H1 (cell line): ENCODE data around the gene SHMT2. TPM values are rescaled to one million over a fixed set of nuclear protein-coding genes. Genes with fewer than 3 reads are reported as not detected.

ENCODE experiments used
- CTCF ChIA-PET: fragments of 300-600 bp; sonication (Branson Sonifier 250); formaldehyde crosslinking; loops from one replicate; lab custom pipeline; 2021; ENCODE audit not compliant: partially characterized antibody; lab: Charles Lee
- POLR2A ChIA-PET: fragments of 300-600 bp; sonication (Branson Sonifier 250); formaldehyde crosslinking; loops from one replicate; lab custom pipeline; 2021; ENCODE audit warnings: inconsistent platforms; ENCODE audit not compliant: partially characterized antibody; lab: Charles Lee
- DNase-seq, 2 experiments: peaks; one replicate each; pipeline versions ENCODE4 v3.0.0 to v3.0.0-alpha.2; 2010 to 2022; ENCODE audit warnings: low spot score in 2 of 2, low read depth in 1 of 2, mixed read lengths in 1 of 2
- FAIRE-seq: peaks from 2 replicates; lab custom pipeline; 2011; peaks lifted over from hg19 to GRCh38; lab: Jason Lieb, UNC
- H2AFZ ChIP-seq: 2 replicates; pipeline ENCODE4 v1.8.1; 2012; ENCODE audit warnings: low read length, inconsistent platforms
- H2AK5ac ChIP-seq: 2 replicates; pipeline ENCODE4 v1.6.1; 2013; ENCODE audit warnings: low read depth, low read length
- H2BK120ac ChIP-seq: replicated peaks from 2 replicates; pipeline ENCODE3; 2013; ENCODE audit warnings: low read depth, low read length, inconsistent platforms
- H2BK12ac ChIP-seq: 2 replicates; pipeline ENCODE4 v1.6.1; 2013; ENCODE audit warnings: low read depth, low read length
- H2BK15ac ChIP-seq: 2 replicates; pipeline ENCODE4 v1.6.1; 2013; ENCODE audit warnings: low read length
- H2BK20ac ChIP-seq: 2 replicates; pipeline ENCODE4 v1.6.1; 2013; ENCODE audit warnings: low read length
- H2BK5ac ChIP-seq: 2 replicates; pipeline ENCODE4 v1.6.1; 2013; ENCODE audit warnings: low read depth, low read length
- H3K14ac ChIP-seq: 2 replicates; pipeline ENCODE4 v1.6.1; 2013; ENCODE audit warnings: inconsistent platforms; ENCODE audit not compliant: insufficient read length
- H3K18ac ChIP-seq: 2 replicates; pipeline ENCODE4 v1.6.1; 2013; ENCODE audit warnings: low read length; ENCODE audit errors: extremely low read depth
- H3K23ac ChIP-seq: 2 replicates; pipeline ENCODE4 v1.6.1; 2013; ENCODE audit warnings: inconsistent platforms; ENCODE audit not compliant: insufficient read length
- H3K23me2 ChIP-seq: 2 replicates; pipeline ENCODE4 v1.6.1; 2013; ENCODE audit warnings: low read depth, low read length
- H3K27ac ChIP-seq: 2 replicates; pipeline ENCODE4 v1.6.1; 2011; ENCODE audit warnings: low read depth, low read length, inconsistent platforms
- H3K27me3 ChIP-seq, 4 experiments: replicated peaks in 1 of 4; 1 replicate in 1 of 4; 2 replicates in 3 of 4; pipeline versions ENCODE4 v1.6.1 to v1.8.1; 2011 to 2013; ENCODE audit warnings: low read length in 3 of 4, mild to moderate bottlenecking in 3 of 4, inconsistent platforms in 2 of 4, mixed read lengths in 2 of 4, moderate library complexity in 1 of 4; ENCODE audit not compliant: control insufficient read depth in 3 of 4, insufficient read depth in 3 of 4; ENCODE audit errors: extremely low read depth in 1 of 4
- H3K36me3 ChIP-seq, 4 experiments: 2 replicates each; pipeline versions ENCODE4 v1.6.1 to v1.8.1; 2011 to 2013; ENCODE audit warnings: mild to moderate bottlenecking in 4 of 4, low read length in 3 of 4, moderate library complexity in 2 of 4, control low read depth in 1 of 4, inconsistent platforms in 1 of 4; ENCODE audit not compliant: insufficient read depth in 4 of 4, control insufficient read depth in 2 of 4
- H3K4ac ChIP-seq: replicated peaks from 2 replicates; pipeline ENCODE3; 2013; ENCODE audit warnings: low read length, low read depth, mixed read lengths, inconsistent platforms; ENCODE audit not compliant: insufficient read length
- H3K4me1 ChIP-seq, 4 experiments: replicated peaks in 1 of 4; 1 replicate in 1 of 4; 2 replicates in 3 of 4; pipeline versions ENCODE4 v1.6.1 to v1.8.1; 2011 to 2013; ENCODE audit warnings: low read length in 3 of 4, inconsistent platforms in 2 of 4, mixed read lengths in 1 of 4; ENCODE audit not compliant: insufficient read depth in 4 of 4, control insufficient read depth in 3 of 4
- H3K4me2 ChIP-seq, 2 experiments: 2 replicates each; pipeline versions ENCODE4 v1.6.1 to v1.8.1; 2011 to 2013; ENCODE audit warnings: low read depth in 2 of 2, low read length in 2 of 2, control low read depth in 1 of 2, inconsistent platforms in 1 of 2, mild to moderate bottlenecking in 1 of 2; ENCODE audit not compliant: insufficient read depth in 1 of 2
- H3K4me3 ChIP-seq, 4 experiments: fragments of 200-600, 300-600 bp in 1 of 4; sonication (generic), shearing (Covaris generic), sonication (Bioruptor Twin) in 1 of 4; 2 replicates each; pipeline versions ENCODE4 v1.5.1 to v1.8.1; 2011 to 2016; ENCODE audit warnings: low read length in 4 of 4, low read depth in 3 of 4, control low read depth in 2 of 4, inconsistent platforms in 2 of 4, mild to moderate bottlenecking in 2 of 4, mixed read lengths in 1 of 4, moderate library complexity in 1 of 4; ENCODE audit not compliant: insufficient read depth in 2 of 4; ENCODE audit errors: extremely low read depth in 1 of 4
- H3K56ac ChIP-seq: replicated peaks from 2 replicates; pipeline ENCODE3; 2013; ENCODE audit warnings: low read depth, mild to moderate bottlenecking, mixed read lengths, low read length, inconsistent platforms; ENCODE audit not compliant: insufficient read length
- H3K79me1 ChIP-seq: 2 replicates; pipeline ENCODE4 v1.6.1; 2013; ENCODE audit warnings: low read depth, low read length, control low read depth
- H3K79me2 ChIP-seq, 2 experiments: 2 replicates each; pipeline versions ENCODE4 v1.6.1 to v1.8.1; 2012 to 2013; ENCODE audit warnings: low read length in 2 of 2, mild to moderate bottlenecking in 2 of 2, inconsistent platforms in 1 of 2; ENCODE audit not compliant: insufficient read depth in 2 of 2, control insufficient read depth in 1 of 2
- H3K9ac ChIP-seq, 4 experiments: replicated peaks in 1 of 4; 1 replicate in 1 of 4; 2 replicates in 3 of 4; pipeline versions ENCODE4 v1.6.1 to v1.8.1; 2011 to 2013; ENCODE audit warnings: low read depth in 3 of 4, low read length in 3 of 4, control low read depth in 2 of 4, mild to moderate bottlenecking in 2 of 4, moderate library complexity in 2 of 4, inconsistent platforms in 1 of 4; ENCODE audit errors: extremely low read depth in 1 of 4
- H3K9me3 ChIP-seq, 2 experiments: 2 replicates each; pipeline versions ENCODE4 v1.6.1 to v1.8.1; 2012 to 2013; ENCODE audit warnings: mild to moderate bottlenecking in 2 of 2, moderate library complexity in 2 of 2, control low read depth in 1 of 2, inconsistent platforms in 1 of 2, low read depth in 1 of 2, low read length in 1 of 2, mixed read lengths in 1 of 2; ENCODE audit not compliant: insufficient read depth in 2 of 2
- H4K20me1 ChIP-seq, 2 experiments: replicated peaks in 1 of 2; 2 replicates each; pipeline versions ENCODE3 to v1.8.1; 2011 to 2013; ENCODE audit warnings: inconsistent platforms in 2 of 2, low read length in 2 of 2, mild to moderate bottlenecking in 1 of 2; ENCODE audit not compliant: insufficient read depth in 2 of 2, control insufficient read depth in 1 of 2
- H4K5ac ChIP-seq: 2 replicates; pipeline ENCODE4 v1.6.1; 2013; ENCODE audit warnings: low read length, low read depth, mixed read lengths, inconsistent platforms; ENCODE audit not compliant: insufficient read length
- H4K8ac ChIP-seq: 2 replicates; pipeline ENCODE4 v1.8.0; 2013; ENCODE audit warnings: mild to moderate bottlenecking, moderate library complexity, low read length, inconsistent platforms; ENCODE audit not compliant: insufficient read depth; ENCODE audit errors: extremely low read depth
- H4K91ac ChIP-seq: replicated peaks from 2 replicates; pipeline ENCODE3; 2013; ENCODE audit warnings: low read length, mixed read lengths, inconsistent platforms; ENCODE audit not compliant: insufficient read length
- ASH2L ChIP-seq: fragments of 200-600, 300-600 bp; sonication (generic); IDR thresholded peaks from one replicate; pipeline ENCODE4 v1.7.1; 2017; ENCODE audit warnings: low read length
- CHD1 ChIP-seq: IDR thresholded peaks from 2 replicates; pipeline ENCODE4 v1.6.1; 2012; ENCODE audit warnings: low read depth, low read length, improper control_type of control experiment
- EZH2 ChIP-seq: fragments of 200-600 bp; sonication (generic); IDR thresholded peaks from 2 replicates; pipeline ENCODE4 v1.7.1; 2012; ENCODE audit warnings: low read depth, mild to moderate bottlenecking, moderate library complexity, low read length, inconsistent platforms; ENCODE audit not compliant: severe bottlenecking
- PHF8 ChIP-seq: fragments of 200-600 bp; sonication (generic); conservative IDR thresholded peaks from 2 replicates; pipeline ENCODE4 v1.7.1; 2012; ENCODE audit warnings: low read depth, mild to moderate bottlenecking, inconsistent platforms, low read length, moderate library complexity
- POU5F1 ChIP-seq: IDR thresholded peaks from 2 replicates; pipeline ENCODE4 v1.6.1; 2011; ENCODE audit warnings: low read depth, mild to moderate bottlenecking, low read length, moderate library complexity
- RAD21 ChIP-seq, 2 experiments: IDR thresholded peaks in 1 of 2; conservative IDR thresholded peaks in 1 of 2; 2 replicates each; pipeline ENCODE4 v1.6.1; 2011; ENCODE audit warnings: low read depth in 2 of 2, low read length in 2 of 2, improper control_type of control experiment in 1 of 2, inconsistent platforms in 1 of 2, mild to moderate bottlenecking in 1 of 2, moderate library complexity in 1 of 2
- RBBP5 ChIP-seq: IDR thresholded peaks from 2 replicates; pipeline ENCODE4 v1.7.1; 2012; ENCODE audit warnings: low read depth, mild to moderate bottlenecking, inconsistent platforms, low read length, moderate library complexity, borderline replicate concordance
- YY1 ChIP-seq: IDR thresholded peaks from 2 replicates; pipeline ENCODE4 v1.6.1; 2011; ENCODE audit warnings: low read depth, mild to moderate bottlenecking, low read length
- WGBS, 2 experiments: shearing (Covaris generic) in 1 of 2; methylation state at CpG; one replicate each; pipeline versions ENCODE4 v1.1.6 to v1.1.7; 2013 to 2015; ENCODE audit warnings: low lambda C conversion rate in 2 of 2, mixed read lengths in 2 of 2, inconsistent platforms in 1 of 2, low coverage in 1 of 2, missing lambda C conversion rate in 1 of 2; ENCODE audit not compliant: insufficient replicate concordance in 2 of 2, insufficient coverage in 1 of 2, insufficient read length in 1 of 2; ENCODE audit errors: extremely low coverage in 1 of 2, missing lambda C conversion rate in 1 of 2; 5-methylcytosine and 5-hydroxymethylcytosine counted together
- polyA plus RNA-seq, 7 experiments: library from polyadenylated mRNA; depleted of rRNA in 3 of 7; stranded (reverse) in 5 of 7; unstranded in 2 of 7; fragments of >200 nt in 5 of 7; fragments of 200-250 nt in 2 of 7; gene quantifications; 1 replicate in 5 of 7; 2 replicates in 1 of 7; 4 replicates in 1 of 7; pipeline versions ENCODE4 v1.2.1 to v1.2.3, GENCODE V29; 2011 to 2013; ENCODE audit warnings: missing spikeins in 2 of 7, mixed read lengths in 2 of 7
- total RNA-seq: library from RNA; stranded (reverse); fragmentation: NEBNext Ultra II Directional; extraction: Animal tissue kit (Norgen Biotek cat#: 25700); gene quantifications from 2 replicates; pipeline ENCODE4 v1.2.1, GENCODE V29; 2021
- TF ChIP-seq, protein P1 (sequence below), 3 experiments: IDR thresholded peaks; 1 replicate in 2 of 3; 2 replicates in 1 of 3; pipeline versions ENCODE4 v1.5.1 to v1.6.1; 2011; ENCODE audit warnings: low read length in 3 of 3, mild to moderate bottlenecking in 3 of 3, inconsistent platforms in 2 of 3, low read depth in 1 of 3, moderate library complexity in 1 of 3; ENCODE audit not compliant: insufficient read depth in 1 of 3; ENCODE audit errors: control extremely low read depth in 1 of 3

The SHMT2 gene
- total and polyA plus RNA-seq, 2 of the 8 experiments (the other 6 are each of a cell fraction or from before 2014, with no cell fraction given) = 274 to 520 TPM

DNA sequence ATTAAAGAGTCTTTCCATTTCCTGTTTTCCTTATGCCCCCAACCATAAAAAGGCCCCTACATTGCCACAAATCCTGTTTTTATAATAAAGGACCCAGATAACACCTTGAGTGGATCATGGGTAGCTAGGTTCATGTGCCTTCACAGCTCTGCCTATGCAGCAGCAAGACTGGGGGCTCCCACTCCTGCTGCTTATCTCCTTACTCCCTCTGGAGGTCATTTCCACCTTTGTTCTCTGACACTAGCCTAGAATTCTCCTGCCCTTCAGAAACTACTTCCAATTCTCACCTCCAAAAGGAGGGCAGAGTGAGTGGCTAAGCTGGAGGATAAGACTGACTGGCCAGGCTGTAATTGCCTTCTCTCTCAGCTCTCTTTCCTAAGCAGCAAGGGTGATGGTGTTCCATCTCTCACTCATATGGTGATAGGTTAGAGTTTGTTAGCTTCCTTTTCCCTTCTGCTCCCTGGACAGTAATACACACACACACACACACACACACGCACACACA is 41.5 kb downstream of the SHMT2 start:
- POLR2A ChIA-PET = interaction anchor here (0.9 to 2.8 kb wide), 6 partner anchors 10 to 219 kb away, joined by 4 to 12 read pairs (median 6); partner anchors contain the start of gene INHBE
- FAIRE-seq = peak; percentile 72
- TF ChIP-seq ASH2L (no peak), EZH2 (no peak), POU5F1 (no peak), RAD21 (IDR thresholded peaks at IDR 0.05 in 1 of 2, conservative IDR thresholded peaks at IDR 0.05 in 1 of 2; ENCODE audit: low read depth in 2 of 2, low read length in 2 of 2) (peak in 1 of 2 experiments; percentile 46; a peak in 2 of 4 replicates), PHF8 (no peak), YY1 (no peak), RBBP5 (no peak), CHD1 (no peak)
- TF ChIP-seq, protein P1, sequence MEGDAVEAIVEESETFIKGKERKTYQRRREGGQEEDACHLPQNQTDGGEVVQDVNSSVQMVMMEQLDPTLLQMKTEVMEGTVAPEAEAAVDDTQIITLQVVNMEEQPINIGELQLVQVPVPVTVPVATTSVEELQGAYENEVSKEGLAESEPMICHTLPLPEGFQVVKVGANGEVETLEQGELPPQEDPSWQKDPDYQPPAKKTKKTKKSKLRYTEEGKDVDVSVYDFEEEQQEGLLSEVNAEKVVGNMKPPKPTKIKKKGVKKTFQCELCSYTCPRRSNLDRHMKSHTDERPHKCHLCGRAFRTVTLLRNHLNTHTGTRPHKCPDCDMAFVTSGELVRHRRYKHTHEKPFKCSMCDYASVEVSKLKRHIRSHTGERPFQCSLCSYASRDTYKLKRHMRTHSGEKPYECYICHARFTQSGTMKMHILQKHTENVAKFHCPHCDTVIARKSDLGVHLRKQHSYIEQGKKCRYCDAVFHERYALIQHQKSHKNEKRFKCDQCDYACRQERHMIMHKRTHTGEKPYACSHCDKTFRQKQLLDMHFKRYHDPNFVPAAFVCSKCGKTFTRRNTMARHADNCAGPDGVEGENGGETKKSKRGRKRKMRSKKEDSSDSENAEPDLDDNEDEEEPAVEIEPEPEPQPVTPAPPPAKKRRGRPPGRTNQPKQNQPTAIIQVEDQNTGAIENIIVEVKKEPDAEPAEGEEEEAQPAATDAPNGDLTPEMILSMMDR (IDR thresholded peaks at IDR 0.05; ENCODE audit: control extremely low read depth in 1 of 3, insufficient read depth in 1 of 3, low read depth in 1 of 3, low read length in 3 of 3) = peak in 2 of 3 experiments; percentile 45 to 47; a peak in 3 of 4 replicates

More for the DNA sequence above, 41.5 kb downstream of the SHMT2 start:
- Histone ChIP-seq H3K27me3 (no peaks in the 10 kb centered on the region), H4K8ac (no peak overlapping the region), H3K56ac (no peak overlapping the region), H4K20me1 (peaks cover 0 to 2% of the 10 kb centered on the region in 2 experiments), H3K9ac (no peak overlapping the region), H3K23me2 (no peaks in the 10 kb centered on the region), H2BK5ac (no peak overlapping the region), H2BK12ac (no peak overlapping the region), H3K23ac (no peak overlapping the region), H3K4me2 (no peak overlapping the region), H3K36me3 (peaks cover 0 to 15% (median 6%) of the 10 kb centered on the region in 4 experiments; a peak in 5 of 8 replicates), H4K91ac (no peak overlapping the region), H3K79me1 (no peaks in the 10 kb centered on the region), H3K27ac (no peak overlapping the region), H3K4me3 (no peak overlapping the region), H3K79me2 (no peaks in the 10 kb centered on the region), H2AFZ (no peak overlapping the region), H2BK20ac (no peak overlapping the region), H3K4ac (no peak overlapping the region), H3K4me1 (no peaks in the 10 kb centered on the region; a peak in 1 of 7 replicates), H3K9me3 (no peaks in the 10 kb centered on the region), H2BK120ac (no peak overlapping the region), H3K14ac (no peak overlapping the region), H2AK5ac (no peak overlapping the region), H4K5ac (no peak overlapping the region), H2BK15ac (no peak overlapping the region), H3K18ac (no peak overlapping the region)
- CTCF ChIA-PET = interaction anchor here (0.6 to 6.0 kb wide), 18 partner anchors 8 to 728 kb away, joined by 3 to 35 read pairs (median 7); partner anchors contain the start of genes INHBE and STAC3
- no peak for DNase-seq
- WGBS, 2 experiments = 100% methylated on average over 1 of the region's 1 CpG; no CpG with 5 or more reads in 1 of the 2 experiments
